GM18907 (cell line): ENCODE data around the gene MYO1E.

Experiments used
- ATAC-seq: cut with Tn5 transposase; IDR thresholded peaks from one replicate; pipeline ENCODE4 v1.9.1; 2021; ENCODE audit warnings: mild to moderate bottlenecking, moderate library complexity; ENCODE audit not compliant: unreplicated experiment

Gene MYO1E

GRCh38 chr15:59240036-59240435 lies 132.6 kb downstream of the MYO1E start:
- no peak for ATAC-seq

GRCh38 chr15:59237924-59238331 lies 134.7 kb downstream of the MYO1E start:
- peak; percentile 39 for ATAC-seq

- ATAC-seq: peak; percentile 63
Measured at GRCh38 chr15:59237119-59237855, 135.4 kb downstream of the MYO1E start.

- no peak for ATAC-seq
Measured at GRCh38 chr15:59236394-59236793, 136.3 kb downstream of the MYO1E start.

GRCh38 chr15:59232476-59232875 lies 140.2 kb downstream of the MYO1E start:
- no peak for ATAC-seq

- ATAC-seq: no peak
Measured at GRCh38 chr15:59230531-59231055, 142.1 kb downstream of the MYO1E start.

GRCh38 chr15:59229453-59229852 lies 143.2 kb downstream of the MYO1E start:
- ATAC-seq: no peak

GRCh38 chr15:59229015-59229414 lies 143.7 kb downstream of the MYO1E start:
- ATAC-seq: no peak

GRCh38 chr15:59227021-59227420 lies 145.7 kb downstream of the MYO1E start:
- ATAC-seq: no peak

GRCh38 chr15:59224474-59224873 lies 148.2 kb downstream of the MYO1E start:
- no peak for ATAC-seq

GRCh38 chr15:59223736-59224135 lies 148.9 kb downstream of the MYO1E start:
- ATAC-seq: no peak

GRCh38 chr15:59222906-59223550 lies 149.6 kb downstream of the MYO1E start:
- ATAC-seq: no peak

- ATAC-seq: no peak
Measured at GRCh38 chr15:59221511-59222505, 150.9 kb downstream of the MYO1E start.

GRCh38 chr15:59218710-59219109 lies 154.0 kb downstream of the MYO1E start:
- ATAC-seq: no peak

GRCh38 chr15:59217876-59218498 lies 154.7 kb downstream of the MYO1E start:
- ATAC-seq: no peak

- no peak for ATAC-seq
Measured at GRCh38 chr15:59216911-59217310, 155.8 kb downstream of the MYO1E start.

GRCh38 chr15:59210186-59210585 lies 162.5 kb downstream of the MYO1E start:
- ATAC-seq: no peak

GRCh38 chr15:59208613-59209249 lies 163.9 kb downstream of the MYO1E start:
- ATAC-seq: no peak

GRCh38 chr15:59206623-59207183 lies 166.0 kb downstream of the MYO1E start, which contains the start of gene LDHAL6B:
TSS of gene LDHAL6B (plus strand) at chr15:59206843. CDS start at chr15:59206941, 98 bp downstream.
- no peak for ATAC-seq
